ENCODE results near the gene DOCK1. TPM values are rescaled to one million over a fixed set of nuclear protein-coding genes. Genes with fewer than 3 reads are reported as not detected.

Gene DOCK1
- total and polyA plus RNA-seq, 5 experiments from 2014 or later, result not detected

DNA sequence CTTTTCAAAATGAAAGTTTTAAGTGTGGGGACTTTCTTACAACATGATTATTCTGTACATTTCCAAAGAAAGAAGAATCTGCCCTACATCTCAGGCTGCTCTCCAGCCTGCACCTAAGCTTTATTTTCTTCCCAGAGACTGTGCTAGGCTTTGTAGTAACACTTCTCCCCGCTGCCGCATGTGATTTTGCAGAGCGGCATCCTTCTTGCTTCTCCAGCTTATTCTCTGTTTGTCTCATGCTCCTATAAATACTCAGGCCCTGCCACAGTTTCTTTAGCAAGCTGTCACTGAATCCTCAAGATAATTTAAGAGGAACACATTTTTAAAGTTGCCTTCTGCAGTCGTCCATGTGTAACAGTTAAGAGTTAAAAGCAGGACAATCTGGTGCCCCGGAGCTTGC lies 237.6 kb downstream of the DOCK1 start:
- H3K4me3 Mint-ChIP-seq, result no peak overlapping the region
- H3K27me3 Mint-ChIP-seq, result peaks cover 0 to 6% (median 0%) of the 10 kb centered on the region in 5 donors
- H3K4me1 Mint-ChIP-seq, result no peaks in the 10 kb centered on the region
- POLR2A ChIA-PET, result no interaction called here
- H3K36me3 Mint-ChIP-seq, result no peaks in the 10 kb centered on the region
- DNase-seq (no peak), ATAC-seq (no peak)
- H3K9me3 Mint-ChIP-seq, result no peaks in the 10 kb centered on the region
- H3K27ac Mint-ChIP-seq, result no peak overlapping the region

GRCh38 chr10:127145173-127145572 lies 239.9 kb downstream of the DOCK1 start:
- H3K4me1 Mint-ChIP-seq, result no peaks in the 10 kb centered on the region
- no peak for ATAC-seq
- H3K27ac Mint-ChIP-seq, result no peak overlapping the region
- H3K27me3 Mint-ChIP-seq, result peaks cover 0 to 6% (median 0%) of the 10 kb centered on the region in 5 donors
- H3K9me3 Mint-ChIP-seq, result no peaks in the 10 kb centered on the region
- H3K4me3 Mint-ChIP-seq, result no peak overlapping the region
- POLR2A ChIA-PET, result no interaction called here
- DNase-seq, result no peak
- H3K36me3 Mint-ChIP-seq, result no peaks in the 10 kb centered on the region

GRCh38 chr10:127146661-127147060 lies 241.4 kb downstream of the DOCK1 start:
- Mint-ChIP-seq H3K36me3 (no peaks in the 10 kb centered on the region), H3K27ac (no peak overlapping the region), H3K4me3 (no peak overlapping the region), H3K27me3 (peaks cover 0 to 6% (median 0%) of the 10 kb centered on the region in 5 donors), H3K9me3 (no peaks in the 10 kb centered on the region), H3K4me1 (no peaks in the 10 kb centered on the region)
- DNase-seq (no peak), ATAC-seq (no peak)
- POLR2A ChIA-PET, result no interaction called here

DNA sequence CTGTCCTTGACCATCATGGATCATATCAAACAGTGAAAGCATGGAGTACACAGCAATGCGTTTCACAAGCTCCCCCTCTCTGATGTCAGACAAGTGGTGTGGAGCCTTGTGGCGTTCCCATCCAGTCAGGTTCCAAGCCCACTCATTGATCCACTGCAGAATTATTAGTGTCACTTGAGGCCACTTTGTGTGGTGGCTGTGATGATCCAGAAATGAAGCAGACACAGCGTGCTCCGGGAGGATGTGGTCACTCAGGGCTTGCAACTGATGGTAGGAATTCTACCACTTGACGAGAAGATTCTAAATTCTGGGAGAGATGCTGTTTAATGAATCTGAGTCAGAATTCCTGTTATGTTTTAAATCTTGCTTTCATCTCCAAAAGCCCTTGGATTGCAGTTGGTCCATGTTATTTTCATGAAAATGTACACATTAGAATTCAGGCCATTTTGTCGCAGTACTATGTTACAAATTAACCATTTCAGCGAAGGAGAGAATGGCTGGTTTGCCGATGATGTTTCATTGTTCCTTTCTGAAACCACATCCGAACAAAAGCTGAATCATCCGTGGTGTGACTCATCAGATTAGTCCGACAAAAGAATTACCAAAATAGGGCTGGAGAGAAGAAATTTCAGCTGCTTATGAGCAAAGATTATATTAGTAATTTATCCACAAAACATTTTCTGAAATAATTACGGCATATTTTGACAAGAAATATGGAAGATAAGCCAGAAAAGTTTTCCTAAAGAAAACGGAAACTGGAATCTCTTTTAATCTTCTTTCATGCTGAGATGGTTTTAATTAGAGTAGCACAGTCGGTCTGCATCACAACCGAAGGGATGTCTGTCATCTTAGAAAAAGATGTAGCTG lies 243.1 kb downstream of the DOCK1 start:
- Mint-ChIP-seq H3K9me3 (peaks cover 0 to 2% (median 0%) of the 10 kb centered on the region in 9 donors), H3K4me1 (no peaks in the 10 kb centered on the region), H3K36me3 (no peaks in the 10 kb centered on the region), H3K27ac (no peak overlapping the region), H3K27me3 (peaks cover 0 to 6% (median 0%) of the 10 kb centered on the region in 5 donors), H3K4me3 (no peak overlapping the region)
- DNase-seq (no peak), ATAC-seq (no peak)
- POLR2A ChIA-PET, result no interaction called here

- peaks cover 0 to 6% (median 0%) of the 10 kb centered on the region in 5 donors for H3K27me3 Mint-ChIP-seq
- H3K4me1 Mint-ChIP-seq, result no peaks in the 10 kb centered on the region
- no peak overlapping the region for H3K4me3 Mint-ChIP-seq
- POLR2A ChIA-PET, result no interaction called here
- H3K9me3 Mint-ChIP-seq, result peaks cover 0 to 2% (median 0%) of the 10 kb centered on the region in 9 donors
- DNase-seq, result no peak
- no peaks in the 10 kb centered on the region for H3K36me3 Mint-ChIP-seq
- no peak for ATAC-seq
- no peak overlapping the region for H3K27ac Mint-ChIP-seq
These were observed 243.6 kb downstream of the DOCK1 start for GRCh38 chr10:127148933-127149220.

GRCh38 chr10:127149501-127150081 lies 244.4 kb downstream of the DOCK1 start:
- peaks cover 0 to 6% (median 0%) of the 10 kb centered on the region in 5 donors for H3K27me3 Mint-ChIP-seq
- H3K36me3 Mint-ChIP-seq, result no peaks in the 10 kb centered on the region
- H3K4me1 Mint-ChIP-seq, result no peaks in the 10 kb centered on the region
- no peak overlapping the region for H3K4me3 Mint-ChIP-seq
- peaks cover 0 to 2% (median 0%) of the 10 kb centered on the region in 9 donors for H3K9me3 Mint-ChIP-seq
- no peak overlapping the region for H3K27ac Mint-ChIP-seq
- ATAC-seq (no peak), DNase-seq (no peak)
- POLR2A ChIA-PET, result no interaction called here

- no peak for DNase-seq
- H3K4me3 Mint-ChIP-seq, result no peak overlapping the region
- H3K27me3 Mint-ChIP-seq, result peaks cover 0 to 6% (median 0%) of the 10 kb centered on the region in 5 donors
- peaks cover 0 to 2% (median 0%) of the 10 kb centered on the region in 9 donors for H3K9me3 Mint-ChIP-seq
- H3K27ac Mint-ChIP-seq, result no peak overlapping the region
- H3K4me1 Mint-ChIP-seq, result no peaks in the 10 kb centered on the region
- POLR2A ChIA-PET, result no interaction called here
- H3K36me3 Mint-ChIP-seq, result no peaks in the 10 kb centered on the region
- ATAC-seq, result no peak
These were observed 244.9 kb downstream of the DOCK1 start for GRCh38 chr10:127150136-127150535.

GRCh38 chr10:127151541-127151940 lies 246.3 kb downstream of the DOCK1 start:
- Mint-ChIP-seq H3K9me3 (peaks cover 0 to 2% (median 0%) of the 10 kb centered on the region in 9 donors), H3K27me3 (peaks cover 0 to 3% (median 0%) of the 10 kb centered on the region in 5 donors), H3K27ac (no peak overlapping the region), H3K36me3 (no peaks in the 10 kb centered on the region), H3K4me3 (no peak overlapping the region), H3K4me1 (no peaks in the 10 kb centered on the region)
- POLR2A ChIA-PET, result no interaction called here
- ATAC-seq (no peak), DNase-seq (no peak)

GRCh38 chr10:127151981-127152699 lies 246.9 kb downstream of the DOCK1 start:
- POLR2A ChIA-PET, result no interaction called here
- H3K36me3 Mint-ChIP-seq, result no peaks in the 10 kb centered on the region
- H3K27ac Mint-ChIP-seq, result no peak overlapping the region
- ATAC-seq (no peak), DNase-seq (no peak)
- peaks cover 0 to 3% (median 0%) of the 10 kb centered on the region in 5 donors for H3K27me3 Mint-ChIP-seq
- H3K4me1 Mint-ChIP-seq, result no peaks in the 10 kb centered on the region
- no peak overlapping the region for H3K4me3 Mint-ChIP-seq
- H3K9me3 Mint-ChIP-seq, result peaks cover 0 to 2% (median 0%) of the 10 kb centered on the region in 9 donors

DNA sequence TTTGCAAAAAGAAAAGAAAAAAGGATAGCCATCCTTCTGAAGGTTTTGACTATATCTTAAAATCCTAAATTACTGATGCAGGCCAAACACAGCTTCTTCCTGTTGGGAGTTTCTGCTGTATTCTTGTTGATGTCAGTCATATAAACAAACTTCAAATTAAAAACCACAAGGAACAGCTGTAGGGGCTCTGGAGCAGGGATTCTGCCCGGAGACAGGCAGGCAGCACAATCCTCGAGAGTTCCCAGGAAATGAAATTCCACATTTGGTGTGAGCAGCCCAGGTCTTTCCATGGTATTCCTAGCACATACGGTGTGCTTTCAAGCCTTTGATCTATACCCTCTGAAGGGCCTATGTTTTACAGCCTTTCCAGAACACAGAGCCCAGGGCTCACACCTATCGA lies 248.0 kb downstream of the DOCK1 start:
- POLR2A ChIA-PET, result no interaction called here
- Mint-ChIP-seq H3K9me3 (peaks cover 0 to 2% (median 0%) of the 10 kb centered on the region in 9 donors), H3K36me3 (no peaks in the 10 kb centered on the region), H3K4me1 (no peaks in the 10 kb centered on the region), H3K4me3 (no peak overlapping the region), H3K27ac (no peak overlapping the region), H3K27me3 (peaks cover 0 to 2% (median 0%) of the 10 kb centered on the region in 5 donors)
- DNase-seq, result no peak
- no peak for ATAC-seq

- Mint-ChIP-seq H3K4me1 (no peaks in the 10 kb centered on the region), H3K36me3 (no peaks in the 10 kb centered on the region)
These were observed 249.8 kb downstream of the DOCK1 start for GRCh38 chr10:127154831-127155620.

DNA sequence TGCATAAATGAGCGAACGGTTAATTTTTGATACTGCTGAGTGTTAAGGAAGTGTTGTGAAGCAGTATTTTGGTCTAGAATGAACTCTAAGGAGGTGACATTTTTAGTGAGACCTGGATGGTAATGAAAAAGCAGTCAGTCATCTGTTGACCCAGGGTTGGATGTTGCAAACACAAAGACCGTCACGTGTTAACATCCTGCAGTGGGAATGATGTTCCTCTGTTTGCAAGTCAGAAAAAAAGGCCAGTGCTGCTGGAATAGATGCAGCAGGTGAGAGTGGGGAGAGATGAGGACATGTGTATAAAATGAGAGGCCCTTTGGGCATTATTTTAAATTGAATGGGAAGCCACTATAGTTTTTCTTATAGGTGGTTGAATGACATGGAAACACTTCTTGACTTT lies 251.9 kb downstream of the DOCK1 start:
- peaks cover 0 to 7% (median 2%) of the 10 kb centered on the region in 5 donors for H3K27me3 Mint-ChIP-seq
- H3K9me3 Mint-ChIP-seq, result no peaks in the 10 kb centered on the region
- H3K4me1 Mint-ChIP-seq, result no peaks in the 10 kb centered on the region
- DNase-seq (no peak), ATAC-seq (no peak)
- POLR2A ChIA-PET, result no interaction called here
- H3K27ac Mint-ChIP-seq, result no peak overlapping the region
- H3K36me3 Mint-ChIP-seq, result no peaks in the 10 kb centered on the region
- H3K4me3 Mint-ChIP-seq, result no peak overlapping the region

More at GRCh38 chr10:127154831-127155620, 249.8 kb downstream of the DOCK1 start:
- peaks cover 0 to 4% (median 0%) of the 10 kb centered on the region in 5 donors for H3K27me3 Mint-ChIP-seq
- no peak overlapping the region for H3K27ac Mint-ChIP-seq
- no peak for ATAC-seq
- no peak for DNase-seq
- POLR2A ChIA-PET, result no interaction called here
- H3K4me3 Mint-ChIP-seq, result no peak overlapping the region
- peaks cover 0 to 2% (median 0%) of the 10 kb centered on the region in 9 donors for H3K9me3 Mint-ChIP-seq

Measured in naive thymus-derived CD8-positive, alpha-beta T cell (primary cell).